ENCODE measurements around the gene RAB28. TPM values are rescaled to one million over a fixed set of nuclear protein-coding genes. Genes with fewer than 3 reads are reported as not detected.

RAB28 gene
- total RNA-seq, 1 donor from 2014 or later, result 11.9 TPM

GRCh38 chr4:13522282-13523104 lies 38.4 kb upstream of the RAB28 start:
- H3K27me3 ChIP-seq (ENCODE audit: insufficient read depth, low read length), result peaks cover 77% of the 10 kb centered on the region
- no peak overlapping the region for H3K4me3 Mint-ChIP-seq (ENCODE audit: unreplicated experiment)
- peaks cover 6% of the 10 kb centered on the region for H3K9me3 Mint-ChIP-seq (ENCODE audit: unreplicated experiment)

GRCh38 chr4:13521047-13521446 lies 36.9 kb upstream of the RAB28 start:
- Mint-ChIP-seq H3K4me3 (ENCODE audit: unreplicated experiment) (no peak overlapping the region), H3K27ac (ENCODE audit: unreplicated experiment) (no peak overlapping the region), H3K4me1 (ENCODE audit: low read depth, unreplicated experiment) (no peaks in the 10 kb centered on the region), H3K27me3 (ENCODE audit: low read depth, unreplicated experiment) (peaks cover 2% of the 10 kb centered on the region), H3K9me3 (ENCODE audit: unreplicated experiment) (peaks cover 6% of the 10 kb centered on the region), H3K36me3 (ENCODE audit: low read depth, unreplicated experiment) (no peaks in the 10 kb centered on the region)
- H3K4me2 ChIP-seq (ENCODE audit: low read length), result no peak overlapping the region
- TF ChIP-seq EZH2 (IDR thresholded peaks at IDR 0.05; ENCODE audit: insufficient read depth, low read length) (no peak), CTCF (IDR thresholded peaks at IDR 0.05; ENCODE audit: insufficient read depth, low read depth, low read length) (no peak)
- DNase-seq (ENCODE audit: low read depth) (no peak), FAIRE-seq (no peak)
- no peak overlapping the region for H2AFZ ChIP-seq (ENCODE audit: low read depth, low read length)
- H4K20me1 ChIP-seq (ENCODE audit: insufficient read depth, low read length), result no peaks in the 10 kb centered on the region
- H3K9me3 ChIP-seq (ENCODE audit: insufficient read depth, low read depth, low read length), result peaks cover 12% of the 10 kb centered on the region
- H3K9ac ChIP-seq (ENCODE audit: low read length), result no peak overlapping the region
- no peaks in the 10 kb centered on the region for H3K36me3 ChIP-seq (ENCODE audit: insufficient read depth, low read length)
- H3K79me2 ChIP-seq (ENCODE audit: insufficient read depth, low read length), result no peaks in the 10 kb centered on the region
- H3K27me3 ChIP-seq (ENCODE audit: insufficient read depth, low read length), result peaks cover 65% of the 10 kb centered on the region
- H3K27ac ChIP-seq (ENCODE audit: low read depth, low read length), result no peak overlapping the region
- H3K4me1 ChIP-seq (ENCODE audit: insufficient read depth, low read length), result peaks cover 5% of the 10 kb centered on the region
- H3K4me3 ChIP-seq (ENCODE audit: insufficient read depth, low read depth, low read length), result no peak overlapping the region

More at GRCh38 chr4:13522282-13523104, 38.4 kb upstream of the RAB28 start:
- FAIRE-seq (no peak), DNase-seq (ENCODE audit: low read depth) (no peak)
- Histone ChIP-seq H3K4me1 (ENCODE audit: insufficient read depth, low read length) (peaks cover 5% of the 10 kb centered on the region), H3K9me3 (ENCODE audit: insufficient read depth, low read depth, low read length) (peaks cover 12% of the 10 kb centered on the region), H3K4me3 (ENCODE audit: insufficient read depth, low read depth, low read length) (no peak overlapping the region), H2AFZ (ENCODE audit: low read depth, low read length) (peak overlapping the region; percentile 50), H3K4me2 (ENCODE audit: low read length) (peak overlapping the region; percentile 64), H3K9ac (ENCODE audit: low read length) (no peak overlapping the region), H3K79me2 (ENCODE audit: insufficient read depth, low read length) (no peaks in the 10 kb centered on the region), H4K20me1 (ENCODE audit: insufficient read depth, low read length) (no peaks in the 10 kb centered on the region), H3K36me3 (ENCODE audit: insufficient read depth, low read length) (no peaks in the 10 kb centered on the region), H3K27ac (ENCODE audit: low read depth, low read length) (no peak overlapping the region)
- TF ChIP-seq CTCF (IDR thresholded peaks at IDR 0.05; ENCODE audit: insufficient read depth, low read depth, low read length) (no peak), EZH2 (IDR thresholded peaks at IDR 0.05; ENCODE audit: insufficient read depth, low read length) (peak; percentile 51)
- Mint-ChIP-seq H3K4me1 (ENCODE audit: low read depth, unreplicated experiment) (no peaks in the 10 kb centered on the region), H3K27ac (ENCODE audit: unreplicated experiment) (no peak overlapping the region), H3K27me3 (ENCODE audit: low read depth, unreplicated experiment) (peaks cover 7% of the 10 kb centered on the region), H3K36me3 (ENCODE audit: low read depth, unreplicated experiment) (no peaks in the 10 kb centered on the region)

- no peak overlapping the region for H3K27ac ChIP-seq (ENCODE audit: low read depth, low read length)
- H3K79me2 ChIP-seq (ENCODE audit: insufficient read depth, low read length), result no peaks in the 10 kb centered on the region
- no peaks in the 10 kb centered on the region for H3K9me3 Mint-ChIP-seq (ENCODE audit: unreplicated experiment)
- peaks cover 39% of the 10 kb centered on the region for H3K27me3 ChIP-seq (ENCODE audit: insufficient read depth, low read length)
- no peak overlapping the region for H3K4me3 Mint-ChIP-seq (ENCODE audit: unreplicated experiment)
- FAIRE-seq, result no peak
- H3K36me3 ChIP-seq (ENCODE audit: insufficient read depth, low read length), result no peaks in the 10 kb centered on the region
- no peak for TF ChIP-seq CTCF (IDR thresholded peaks at IDR 0.05; ENCODE audit: insufficient read depth, low read depth, low read length)
- TF ChIP-seq EZH2 (IDR thresholded peaks at IDR 0.05; ENCODE audit: insufficient read depth, low read length), result no peak
- H3K27ac Mint-ChIP-seq (ENCODE audit: unreplicated experiment), result no peak overlapping the region
- peaks cover 2% of the 10 kb centered on the region for H3K4me1 Mint-ChIP-seq (ENCODE audit: low read depth, unreplicated experiment)
- no peak overlapping the region for H3K4me2 ChIP-seq (ENCODE audit: low read length)
- H3K9me3 ChIP-seq (ENCODE audit: insufficient read depth, low read depth, low read length), result no peaks in the 10 kb centered on the region
- no peaks in the 10 kb centered on the region for H4K20me1 ChIP-seq (ENCODE audit: insufficient read depth, low read length)
- no peaks in the 10 kb centered on the region for H3K27me3 Mint-ChIP-seq (ENCODE audit: low read depth, unreplicated experiment)
- no peaks in the 10 kb centered on the region for H3K36me3 Mint-ChIP-seq (ENCODE audit: low read depth, unreplicated experiment)
- H3K4me3 ChIP-seq (ENCODE audit: insufficient read depth, low read depth, low read length), result no peak overlapping the region
- H2AFZ ChIP-seq (ENCODE audit: low read depth, low read length), result no peak overlapping the region
- H3K4me1 ChIP-seq (ENCODE audit: insufficient read depth, low read length), result no peaks in the 10 kb centered on the region
- no peak overlapping the region for H3K9ac ChIP-seq (ENCODE audit: low read length)
- no peak for DNase-seq (ENCODE audit: low read depth)
These were observed 32.2 kb upstream of the RAB28 start for GRCh38 chr4:13516315-13516860.
